DND-41 (cell line): ENCODE measurements around the gene AGK.

Experiments used
- EZH2 ChIP-seq: IDR thresholded peaks from 3 replicates; pipeline ENCODE4 v1.6.1; 2012; ENCODE audit warnings: borderline replicate concordance, low read depth, mild to moderate bottlenecking, moderate library complexity, low read length, inconsistent platforms; ENCODE audit not compliant: severe bottlenecking
- TF ChIP-seq, protein P1 (sequence below): IDR thresholded peaks from 2 replicates; pipeline ENCODE4 v1.5.1; 2012; ENCODE audit warnings: borderline replicate concordance, low read length, moderate library complexity, mild to moderate bottlenecking; ENCODE audit not compliant: poor library complexity, severe bottlenecking; ENCODE audit errors: extremely low read depth

DNA sequence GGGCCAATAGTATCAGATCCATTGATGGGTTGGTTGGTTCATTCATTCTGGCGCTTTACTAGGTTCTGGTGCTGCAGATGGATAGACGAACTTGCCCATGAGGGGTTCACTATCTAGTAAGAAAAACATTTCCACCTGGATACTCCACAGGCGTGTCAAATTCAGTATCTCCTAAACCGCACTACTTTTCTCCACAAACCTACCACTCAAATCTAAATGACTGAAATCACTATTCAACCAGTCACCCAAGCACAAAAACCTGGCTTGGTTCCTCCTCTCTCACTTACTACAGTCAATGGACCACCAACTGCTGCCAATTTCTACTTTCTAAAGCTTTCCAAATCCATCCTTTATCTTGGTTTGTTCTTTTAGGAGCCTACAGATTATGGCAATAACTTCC is 572 bp downstream of the AGK start:
- TF ChIP-seq, protein P1, sequence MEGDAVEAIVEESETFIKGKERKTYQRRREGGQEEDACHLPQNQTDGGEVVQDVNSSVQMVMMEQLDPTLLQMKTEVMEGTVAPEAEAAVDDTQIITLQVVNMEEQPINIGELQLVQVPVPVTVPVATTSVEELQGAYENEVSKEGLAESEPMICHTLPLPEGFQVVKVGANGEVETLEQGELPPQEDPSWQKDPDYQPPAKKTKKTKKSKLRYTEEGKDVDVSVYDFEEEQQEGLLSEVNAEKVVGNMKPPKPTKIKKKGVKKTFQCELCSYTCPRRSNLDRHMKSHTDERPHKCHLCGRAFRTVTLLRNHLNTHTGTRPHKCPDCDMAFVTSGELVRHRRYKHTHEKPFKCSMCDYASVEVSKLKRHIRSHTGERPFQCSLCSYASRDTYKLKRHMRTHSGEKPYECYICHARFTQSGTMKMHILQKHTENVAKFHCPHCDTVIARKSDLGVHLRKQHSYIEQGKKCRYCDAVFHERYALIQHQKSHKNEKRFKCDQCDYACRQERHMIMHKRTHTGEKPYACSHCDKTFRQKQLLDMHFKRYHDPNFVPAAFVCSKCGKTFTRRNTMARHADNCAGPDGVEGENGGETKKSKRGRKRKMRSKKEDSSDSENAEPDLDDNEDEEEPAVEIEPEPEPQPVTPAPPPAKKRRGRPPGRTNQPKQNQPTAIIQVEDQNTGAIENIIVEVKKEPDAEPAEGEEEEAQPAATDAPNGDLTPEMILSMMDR: no peak
- TF ChIP-seq EZH2: no peak
